ENCODE data around the gene TUBB1. TPM values are rescaled to one million over a fixed set of nuclear protein-coding genes. Genes with fewer than 3 reads are reported as not detected.

The TUBB1 gene
- total RNA-seq, 1 experiment from 2014 or later, result not detected

GRCh38 chr20:59075934-59076508 lies 56.8 kb downstream of the TUBB1 start:
- no peaks in the 10 kb centered on the region for H3K27me3 Mint-ChIP-seq (ENCODE audit: insufficient read depth, unreplicated experiment)
- no peak overlapping the region for H3K4me3 Mint-ChIP-seq (ENCODE audit: unreplicated experiment)
- peaks cover 21% of the 10 kb centered on the region for H3K4me1 Mint-ChIP-seq (ENCODE audit: insufficient read depth, unreplicated experiment)
- ChIA-PET POLR2A (interaction anchor here (0.7 to 1.1 kb wide), 2 partner anchors 13 to 379 kb away, joined by 3 read pairs; no protein-coding TSS in a partner anchor), CTCF (interaction anchor here (0.5 to 2.0 kb wide), 7 partner anchors 12 to 803 kb away, joined by 3 to 7 read pairs (median 3); no protein-coding TSS in a partner anchor)
- no peak for DNase-seq (ENCODE audit: unreplicated experiment)
- no peaks in the 10 kb centered on the region for H3K9me3 Mint-ChIP-seq (ENCODE audit: unreplicated experiment)
- no peaks in the 10 kb centered on the region for H3K36me3 Mint-ChIP-seq (ENCODE audit: insufficient read depth, unreplicated experiment)
- intact Hi-C loops (cut with micrococcal nuclease), result no loop called here
- TF ChIP-seq, protein P1, sequence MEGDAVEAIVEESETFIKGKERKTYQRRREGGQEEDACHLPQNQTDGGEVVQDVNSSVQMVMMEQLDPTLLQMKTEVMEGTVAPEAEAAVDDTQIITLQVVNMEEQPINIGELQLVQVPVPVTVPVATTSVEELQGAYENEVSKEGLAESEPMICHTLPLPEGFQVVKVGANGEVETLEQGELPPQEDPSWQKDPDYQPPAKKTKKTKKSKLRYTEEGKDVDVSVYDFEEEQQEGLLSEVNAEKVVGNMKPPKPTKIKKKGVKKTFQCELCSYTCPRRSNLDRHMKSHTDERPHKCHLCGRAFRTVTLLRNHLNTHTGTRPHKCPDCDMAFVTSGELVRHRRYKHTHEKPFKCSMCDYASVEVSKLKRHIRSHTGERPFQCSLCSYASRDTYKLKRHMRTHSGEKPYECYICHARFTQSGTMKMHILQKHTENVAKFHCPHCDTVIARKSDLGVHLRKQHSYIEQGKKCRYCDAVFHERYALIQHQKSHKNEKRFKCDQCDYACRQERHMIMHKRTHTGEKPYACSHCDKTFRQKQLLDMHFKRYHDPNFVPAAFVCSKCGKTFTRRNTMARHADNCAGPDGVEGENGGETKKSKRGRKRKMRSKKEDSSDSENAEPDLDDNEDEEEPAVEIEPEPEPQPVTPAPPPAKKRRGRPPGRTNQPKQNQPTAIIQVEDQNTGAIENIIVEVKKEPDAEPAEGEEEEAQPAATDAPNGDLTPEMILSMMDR (IDR thresholded peaks at IDR 0.05; ENCODE audit: unreplicated experiment), result no peak
- BruUV-seq (replicated peaks), result no TSS peak
- H3K27ac Mint-ChIP-seq (ENCODE audit: low read depth, unreplicated experiment), result no peak overlapping the region

Other genes starting within 250 kb of the TUBB1 start
- gene GNAS-AS1, start 168.5 kb upstream of the TUBB1 start, total RNA-seq (2022), result 1.6 and 2.2 TPM in 2 replicates
- 629 and 715 TPM in 2 replicates for gene GNAS, start 166.7 kb upstream of the TUBB1 start, total RNA-seq (2022)
- gene NELFCD, start 38.2 kb upstream of the TUBB1 start, total RNA-seq (2022), result 59.6 and 79.8 TPM in 2 replicates
- gene CTSZ, start 12.2 kb upstream of the TUBB1 start, total RNA-seq (2022), result 96.6 and 103 TPM in 2 replicates
- gene ATP5F1E, start 12.9 kb downstream of the TUBB1 start, total RNA-seq (2022), result 65.2 and 69.7 TPM in 2 replicates
- 180 and 197 TPM in 2 replicates for gene PRELID3B, start 23.4 kb downstream of the TUBB1 start, total RNA-seq (2022)
- not detected in 2 replicates for gene ZNF831, start 144.4 kb downstream of the TUBB1 start, total RNA-seq (2022)